Motor neuron (in vitro differentiated cells): Measurements from ENCODE around the gene NPPC. TPM values are rescaled to one million over a fixed set of nuclear protein-coding genes. Genes with fewer than 3 reads are reported as not detected.

Experiments
- ATAC-seq, 8 experiments: fragments of 200-7000 bp; cut with Tn5 transposase; replicated peaks in 6 of 8; 2 replicates each; pipeline ENCODE4 v1.8.0; 2021; ENCODE audit warnings: mild to moderate bottlenecking in 8 of 8, moderate library complexity in 8 of 8
- H3K27ac ChIP-seq, 2 donors: fragments of 250-450 bp; sonication (Bioruptor Pico); 2 replicates each; pipeline ENCODE4 v1.9.0; 2021; ENCODE audit warnings: antibody characterized with exemption in 2 of 2, mild to moderate bottlenecking in 2 of 2, moderate library complexity in 1 of 2
- H3K4me1 ChIP-seq, 2 donors: fragments of 250-450 bp; sonication (Bioruptor Pico); replicated peaks in 1 of 2; 2 replicates each; pipeline ENCODE4 v1.6.1; 2021; ENCODE audit warnings: antibody characterized with exemption in 2 of 2, mild to moderate bottlenecking in 2 of 2, moderate library complexity in 1 of 2
- H3K4me3 ChIP-seq, 5 donors: fragments of 250-450 bp; sonication (Bioruptor Pico); 2 replicates each; pipeline ENCODE4 v1.9.0; 2021; ENCODE audit warnings: antibody characterized with exemption in 5 of 5, mild to moderate bottlenecking in 5 of 5, moderate library complexity in 4 of 5
- WGBS, 10 experiments: fragments of 450-650 bp; shearing (Covaris generic); methylation state at CpG; one replicate each; pipeline ENCODE4 v1.0.0; 2022; 5-methylcytosine and 5-hydroxymethylcytosine counted together
- in situ Hi-C, 9 experiments: fragments of 400-800 bp; cut with MboI; loops; one replicate each; pipeline ENCODE4 v1.15.0; 2021; ENCODE audit warnings: low sequenced_read_pairs in 9 of 9, low pct_unique_long_range_greater_than_20kb in 2 of 9; ENCODE audit not compliant: unreplicated experiment in 9 of 9
- total RNA-seq, 8 experiments: library from RNA; unstranded; fragments of 300-600 nt; gene quantifications; 2 replicates each; pipeline versions ENCODE4 v1.2.3 to v1.2.4, GENCODE V29; 2022

NPPC gene
- total RNA-seq, 8 experiments from 2014 or later = 0.61 to 9.6 (median 3.9) TPM; not detected in 1

DNA sequence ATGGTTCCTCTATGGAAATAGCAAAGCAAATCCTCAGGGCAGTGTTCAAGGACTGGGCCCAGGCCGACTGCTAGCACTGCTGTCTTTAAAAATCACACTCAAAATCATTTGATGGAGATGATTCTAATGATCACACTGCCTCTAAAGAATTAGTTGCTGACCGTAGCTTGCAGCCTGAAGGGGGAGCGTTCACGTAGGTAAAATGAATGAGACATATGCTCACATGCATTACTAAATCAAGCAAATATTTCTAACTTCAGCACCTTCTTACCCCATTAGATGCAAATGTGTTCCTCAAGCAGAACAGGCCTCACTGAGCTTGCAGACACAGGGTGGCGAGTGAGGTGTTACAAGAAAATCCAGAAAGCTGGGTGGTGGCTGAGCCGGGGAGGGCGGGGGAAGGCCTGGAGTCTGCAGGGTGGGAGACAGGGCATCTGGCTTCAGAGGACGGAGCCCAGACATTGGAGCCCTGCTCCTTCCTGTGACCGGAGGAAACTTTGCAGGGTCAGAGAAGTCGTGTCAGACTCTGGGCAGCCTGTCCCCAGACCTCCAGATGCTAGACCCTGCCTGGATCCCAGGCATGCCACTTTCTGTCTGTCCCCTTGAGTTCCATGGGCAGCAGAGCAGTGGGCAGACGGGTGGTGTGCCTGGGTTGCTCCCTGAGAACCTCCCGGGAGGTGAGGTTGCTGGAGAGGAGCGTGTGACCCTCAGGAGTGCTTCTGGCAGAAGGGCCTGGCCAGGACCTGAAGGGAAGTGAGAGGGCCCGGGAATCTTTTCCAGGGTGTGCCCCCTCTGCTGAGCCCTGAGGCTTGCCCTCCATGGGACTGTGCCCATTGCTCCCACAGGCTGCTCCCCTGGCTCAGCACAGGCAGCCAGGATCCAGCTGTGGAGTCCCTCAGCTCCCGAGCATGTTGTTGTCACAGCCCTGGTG, 7.1 kb upstream of the NPPC start:
- in situ Hi-C loops = no loop called here

DNA sequence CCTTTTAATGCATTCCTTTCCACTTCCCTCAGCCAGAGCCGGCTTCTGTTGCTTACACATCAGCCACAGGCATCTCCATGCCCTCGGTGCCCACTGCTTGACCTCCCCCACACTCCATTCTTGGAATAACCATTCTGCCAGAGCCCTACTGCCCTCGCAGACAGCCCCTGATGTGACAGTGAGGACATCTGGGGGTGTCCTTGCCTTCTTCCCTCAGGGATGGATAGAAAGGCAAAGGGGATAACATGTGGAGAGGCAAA, 6.4 kb upstream of the NPPC start:
- H3K27ac ChIP-seq = no peak overlapping the region
- H3K4me3 ChIP-seq = no peak overlapping the region
- 67 to 100% (median 90%) methylated on average over 1 to 2 of the region's 3 CpGs; no CpG with 5 or more reads in 7 of the 10 experiments for WGBS, 10 experiments
- H3K4me1 ChIP-seq = no peaks in the 10 kb centered on the region
- in situ Hi-C loops = no loop called here
- ATAC-seq = no peak

More for the DNA sequence above, 7.1 kb upstream of the NPPC start:
- H3K4me1 ChIP-seq = no peaks in the 10 kb centered on the region
- H3K27ac ChIP-seq = no peak overlapping the region
- ATAC-seq = no peak
- H3K4me3 ChIP-seq = no peak overlapping the region
- 20 to 90% (median 69%) methylated on average over 1 to 5 of the region's 15 CpGs; no CpG with 5 or more reads in 4 of the 10 experiments for WGBS, 10 experiments

DNA sequence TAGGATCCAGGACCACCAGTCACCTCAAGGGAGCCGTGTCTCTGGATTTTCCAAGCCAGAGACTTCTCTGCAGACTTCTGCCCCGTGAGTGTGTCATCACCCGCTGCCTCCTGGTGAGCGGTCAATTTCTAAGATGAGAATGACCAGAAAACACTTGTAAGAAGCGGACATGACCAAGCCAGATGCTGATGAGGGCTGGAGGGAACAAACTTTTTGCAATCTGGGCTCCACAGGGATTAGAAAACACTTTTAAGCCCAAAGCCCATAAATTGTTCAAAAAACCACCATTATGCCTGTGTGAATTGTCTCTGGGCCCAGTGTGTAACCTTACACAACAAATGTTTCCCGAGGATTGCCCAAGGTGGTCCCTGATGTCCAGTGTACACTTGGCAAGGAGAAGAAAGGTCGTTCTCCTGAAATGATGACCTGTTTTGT, 5.3 kb upstream of the NPPC start:
- Histone ChIP-seq H3K27ac (no peak overlapping the region), H3K4me3 (no peak overlapping the region), H3K4me1 (peaks cover 0 to 4% of the 10 kb centered on the region in 2 donors)
- WGBS, 10 experiments = 17 to 100% (median 91%) methylated on average over 2 to 7 of the region's 7 CpGs
- no peak for ATAC-seq
- in situ Hi-C loops = no loop called here

DNA sequence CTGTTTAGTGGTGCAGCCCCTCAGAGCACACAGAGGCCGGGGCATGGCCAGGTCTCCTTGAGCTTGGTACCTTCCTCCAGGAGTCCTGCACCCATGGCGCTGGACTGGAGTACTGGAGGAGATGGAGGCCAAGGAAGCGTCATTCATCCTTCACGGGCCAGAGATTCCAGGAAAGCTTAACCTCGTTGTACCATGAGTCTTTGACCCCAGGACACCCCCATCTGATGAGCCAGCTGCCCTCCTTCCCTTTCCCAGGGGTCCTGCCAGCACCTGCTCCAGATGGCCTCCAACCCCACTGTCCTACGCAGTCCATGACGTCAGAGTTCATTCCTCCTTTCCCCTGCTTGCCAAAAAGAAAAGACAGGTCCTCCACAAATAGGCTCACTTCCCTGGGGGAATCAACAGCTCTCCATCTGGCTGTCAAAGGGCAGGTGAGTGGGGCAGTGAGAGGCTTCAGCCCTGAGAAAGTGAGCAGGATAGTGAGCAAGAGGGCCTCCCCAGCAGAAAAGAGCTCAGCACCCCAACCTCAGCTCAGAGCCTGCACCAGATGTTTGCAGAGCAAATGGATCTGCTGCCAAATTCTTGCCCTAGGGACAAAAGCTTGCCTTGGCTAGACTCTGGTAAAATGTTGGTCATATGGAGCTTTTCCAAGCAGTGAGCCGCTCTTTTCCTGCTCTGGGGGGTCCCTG, 4.5 kb upstream of the NPPC start:
- in situ Hi-C loops = no loop called here
- 20 to 100% (median 68%) methylated on average over 1 to 4 of the region's 8 CpGs; no CpG with 5 or more reads in 4 of the 10 experiments for WGBS, 10 experiments
- Histone ChIP-seq H3K4me3 (no peak overlapping the region), H3K27ac (no peak overlapping the region), H3K4me1 (peaks cover 0 to 4% of the 10 kb centered on the region in 2 donors)
- no peak for ATAC-seq

DNA sequence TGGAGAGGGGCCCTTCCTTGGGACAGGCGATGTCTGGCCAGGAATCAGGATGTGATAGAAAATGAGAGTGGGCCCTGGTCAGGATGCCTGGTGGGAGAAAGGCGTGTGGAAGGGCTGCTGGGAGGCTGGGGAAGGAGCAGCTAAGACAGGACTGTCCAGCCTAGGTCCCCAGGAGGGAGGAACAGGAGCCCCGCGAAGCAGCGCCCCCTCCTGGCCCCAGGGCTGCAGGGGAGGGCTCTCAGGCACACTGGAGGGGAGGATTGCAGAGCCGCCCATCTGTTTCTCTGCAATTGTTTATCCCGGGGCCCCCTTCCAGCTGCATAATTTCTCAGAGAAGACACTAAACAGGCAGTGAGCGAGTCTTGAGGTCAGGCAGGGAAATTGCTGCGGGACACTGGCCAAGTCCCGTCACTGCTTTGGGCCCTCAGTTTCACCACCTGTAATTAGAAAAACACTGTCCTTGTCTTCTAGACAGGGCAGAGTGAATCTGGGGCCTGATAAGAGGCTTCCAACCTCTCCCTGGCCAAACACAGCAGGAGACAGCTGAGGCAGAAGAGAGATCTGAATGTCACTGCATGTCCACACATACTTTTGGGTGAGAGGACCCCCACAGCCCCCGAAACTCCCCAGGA, 3.9 kb upstream of the NPPC start:
- 0 to 92% (median 41%) methylated on average over 1 to 3 of the region's 11 CpGs; no CpG with 5 or more reads in 4 of the 10 experiments for WGBS, 10 experiments
- Histone ChIP-seq H3K4me3 (no peak overlapping the region), H3K4me1 (peaks cover 0 to 4% of the 10 kb centered on the region in 2 donors), H3K27ac (no peak overlapping the region)
- ATAC-seq = peak in 3 of 8 experiments; percentile 17 to 39 (median 27)
- in situ Hi-C loops = loop anchor here in 1 of 9 experiments (10.0 kb wide), 1 partner anchor 205 kb away; no protein-coding TSS in a partner anchor

DNA sequence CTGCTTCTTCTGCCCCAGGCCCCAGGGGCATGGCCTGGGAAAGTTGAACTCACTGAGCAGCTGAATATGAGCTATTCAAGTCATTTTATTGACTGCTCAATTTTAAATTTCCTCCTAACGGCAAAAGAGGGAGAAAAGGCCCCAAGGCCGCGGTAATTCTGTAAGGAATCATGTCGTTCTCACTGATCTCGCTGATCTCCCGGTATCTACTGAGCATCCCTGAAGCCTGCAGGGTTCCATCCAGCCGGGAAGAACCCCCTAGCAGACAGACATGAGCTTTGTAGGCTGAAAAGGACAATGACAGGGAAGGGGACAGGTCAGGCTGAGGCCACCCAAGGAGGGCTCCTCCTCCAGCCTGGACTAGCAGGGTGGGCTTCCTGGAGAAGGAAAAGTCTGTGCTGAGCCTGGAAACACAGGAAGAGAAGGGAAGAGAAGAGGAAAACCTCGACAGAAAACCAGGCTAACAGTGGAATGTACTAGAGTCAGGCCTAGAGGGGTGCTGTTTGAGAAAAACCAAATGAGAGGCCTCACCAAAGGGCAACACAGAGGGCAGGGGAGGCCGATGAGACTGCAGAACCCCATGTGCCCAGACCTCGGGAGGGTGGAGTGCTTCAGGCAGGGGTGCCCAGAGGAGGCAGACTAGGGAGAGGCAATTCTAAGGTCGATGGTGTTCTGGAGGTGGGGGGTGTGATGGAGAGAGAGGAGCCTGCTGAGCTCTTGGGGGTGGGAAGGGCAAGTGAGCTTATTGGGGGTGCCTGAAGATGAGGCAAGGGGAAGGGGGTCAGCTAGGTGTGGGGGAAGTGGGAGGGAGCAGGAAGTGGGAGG, 2.9 kb upstream of the NPPC start:
- ATAC-seq = no peak
- Histone ChIP-seq H3K4me1 (peaks cover 4 to 5% of the 10 kb centered on the region in 2 donors), H3K27ac (no peak overlapping the region), H3K4me3 (no peak overlapping the region)
- WGBS, 10 experiments = 0 to 79% (median 56%) methylated on average over 3 to 5 of the region's 11 CpGs; no CpG with 5 or more reads in 3 of the 10 experiments
- in situ Hi-C loops = loop anchor here in 1 of 9 experiments (10.0 kb wide), 1 partner anchor 206 kb away; no protein-coding TSS in a partner anchor

DNA sequence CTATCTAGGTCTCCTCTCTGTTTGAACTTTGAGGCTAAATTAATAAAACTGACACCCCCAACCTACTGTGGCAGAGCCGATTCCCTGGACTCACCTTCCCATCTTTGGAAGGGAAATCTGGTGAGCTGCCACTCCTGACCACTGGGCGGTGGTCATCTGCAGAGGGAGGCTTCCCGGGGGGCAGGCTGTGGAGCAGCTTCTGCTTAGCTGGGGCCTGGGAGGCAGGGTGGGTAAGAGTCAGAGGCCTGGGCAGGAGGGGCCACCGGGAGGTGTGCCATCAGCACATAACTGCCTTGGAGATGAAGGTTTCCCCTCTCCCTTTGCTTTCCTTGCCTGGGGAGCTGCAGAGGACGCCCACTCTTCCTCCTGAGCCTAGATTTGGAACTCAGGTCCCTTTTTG, 2.3 kb upstream of the NPPC start:
- Histone ChIP-seq H3K4me1 (peaks cover 4 to 5% of the 10 kb centered on the region in 2 donors), H3K4me3 (no peak overlapping the region), H3K27ac (no peak overlapping the region)
- ATAC-seq = no peak
- WGBS, 10 experiments = 0 to 83% (median 61%) methylated on average over 1 to 3 of the region's 5 CpGs; no CpG with 5 or more reads in 4 of the 10 experiments
- in situ Hi-C loops = loop anchor here in 1 of 9 experiments (10.0 kb wide), 1 partner anchor 206 kb away; no protein-coding TSS in a partner anchor

DNA sequence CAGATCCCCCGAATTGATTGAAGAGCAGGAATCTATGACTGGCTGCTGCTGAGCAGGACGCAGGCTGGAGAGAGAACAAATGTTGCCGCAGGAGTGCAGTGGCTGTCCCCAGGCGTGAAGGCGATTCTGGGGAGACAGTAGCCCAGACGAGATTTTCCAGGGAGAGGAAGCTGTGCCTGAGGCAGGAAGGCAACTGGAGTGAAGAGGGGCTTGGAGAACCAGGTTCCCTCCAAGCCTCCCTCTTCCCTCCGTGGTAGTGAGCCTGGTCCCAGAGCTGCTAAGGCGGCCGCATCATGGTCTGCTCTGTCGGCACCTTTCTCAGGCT, 1.3 kb upstream of the NPPC start:
- no peak for ATAC-seq
- Histone ChIP-seq H3K4me1 (peaks cover 4 to 5% of the 10 kb centered on the region in 2 donors), H3K27ac (no peak overlapping the region), H3K4me3 (peak overlapping the region in 1 of 5 donors; percentile 68)
- in situ Hi-C loops = loop anchor here in 1 of 9 experiments (10.0 kb wide), 1 partner anchor 207 kb away; no protein-coding TSS in a partner anchor
- WGBS, 10 experiments = 0 to 100% (median 72%) methylated on average over 1 to 2 of the region's 10 CpGs; no CpG with 5 or more reads in 5 of the 10 experiments

DNA sequence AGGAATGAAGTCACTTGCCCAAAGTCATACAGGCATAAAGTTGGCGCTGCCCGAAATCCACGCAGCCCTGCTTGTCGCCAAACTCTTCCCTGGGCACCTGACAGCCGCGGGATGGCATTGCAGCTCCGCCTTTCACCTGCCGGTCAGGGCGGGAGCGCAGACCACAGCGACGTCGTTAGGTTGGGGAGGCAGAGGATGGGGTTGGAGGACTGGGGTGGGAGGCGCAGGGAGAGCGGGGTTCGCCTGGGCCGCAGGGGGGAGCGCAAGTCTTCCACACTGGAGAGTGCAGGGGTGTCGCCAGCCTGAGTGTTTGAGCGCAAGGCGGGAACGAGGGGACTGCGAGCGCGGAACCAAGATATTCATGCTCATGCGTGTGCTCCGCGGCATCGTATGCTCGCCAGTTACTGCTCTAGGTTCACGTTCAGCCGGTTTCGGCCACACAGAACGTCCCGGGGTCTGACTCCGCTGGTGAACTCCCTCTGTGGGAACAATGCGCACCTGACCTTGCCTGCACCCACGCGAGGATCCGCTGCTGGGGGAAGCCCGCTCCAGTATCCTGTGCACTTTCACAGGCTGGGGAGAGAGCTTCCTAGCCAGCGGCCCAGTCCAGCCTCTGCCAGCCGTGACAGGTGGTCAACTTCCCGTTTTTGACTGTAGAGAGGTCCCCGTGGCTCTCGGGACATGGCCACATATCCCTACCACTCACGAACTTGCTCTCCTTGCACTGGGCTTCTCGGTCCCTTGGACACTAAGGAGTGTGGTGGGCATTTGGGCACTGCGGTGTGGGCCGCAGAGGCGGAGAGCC, 767 bp upstream of the NPPC start:
- peak in 6 of 8 experiments; percentile 3 to 46 (median 40) for ATAC-seq
- H3K27ac ChIP-seq = no peak overlapping the region

DNA sequence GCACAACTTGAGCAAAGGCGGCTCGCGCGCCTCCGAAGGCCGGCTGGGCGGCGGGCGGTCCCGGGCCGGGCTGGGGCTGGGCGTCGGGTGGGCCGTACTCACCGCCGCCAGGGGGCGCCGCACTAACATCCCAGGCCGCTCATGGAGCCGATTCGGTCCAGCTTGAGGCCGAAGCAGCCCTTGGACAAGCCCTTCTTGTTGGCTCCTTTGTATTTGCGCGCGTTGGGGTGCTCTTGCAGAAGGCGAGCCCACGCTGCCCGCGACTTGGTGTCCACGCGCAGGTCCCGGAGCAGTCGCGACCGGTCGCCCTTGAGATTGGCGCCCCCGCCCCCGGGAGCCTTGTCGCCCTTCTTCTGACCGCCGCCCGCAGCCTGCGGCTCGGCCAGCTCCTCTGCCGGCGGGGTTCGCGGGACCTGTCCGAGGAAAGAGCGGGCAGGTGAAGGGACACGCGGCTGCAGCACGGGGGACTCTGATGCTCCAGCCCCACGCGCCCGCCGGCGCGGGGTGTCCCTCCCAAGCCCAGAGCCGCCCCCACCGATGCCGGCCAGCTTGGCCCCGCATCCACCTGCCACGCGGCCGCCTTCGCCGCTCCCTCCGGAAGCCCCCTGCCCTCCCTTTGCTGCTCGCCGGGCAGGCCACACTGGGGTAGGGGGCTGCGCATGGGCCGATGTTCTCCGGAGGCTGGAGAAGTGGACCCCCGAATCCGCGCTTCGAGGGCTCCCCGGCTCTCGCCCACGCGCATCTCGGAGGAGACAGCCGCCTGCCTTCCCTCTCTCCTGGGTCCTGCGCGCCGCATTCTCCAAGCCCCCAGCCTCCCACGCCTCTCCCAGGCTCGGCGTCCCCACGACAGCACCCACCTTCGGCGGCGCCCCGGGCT, 655 bp downstream of the NPPC start:
- peaks cover 4 to 5% of the 10 kb centered on the region in 2 donors for H3K4me1 ChIP-seq
- WGBS, 10 experiments = no CpG with 5 or more reads among the region's 96 CpGs
- in situ Hi-C loops = loop anchor here in 1 of 9 experiments (10.0 kb wide), 1 partner anchor 209 kb away; no protein-coding TSS in a partner anchor
- peak overlapping the region; percentile 51 to 68 (median 53) for H3K4me3 ChIP-seq
- ATAC-seq = peak; percentile 48 to 90 (median 54)
- peak overlapping the region in 1 of 2 donors; percentile 3 for H3K27ac ChIP-seq

More for the DNA sequence above, 767 bp upstream of the NPPC start:
- in situ Hi-C loops = loop anchor here in 1 of 9 experiments (10.0 kb wide), 1 partner anchor 208 kb away; no protein-coding TSS in a partner anchor
- Histone ChIP-seq H3K4me1 (peaks cover 4 to 5% of the 10 kb centered on the region in 2 donors), H3K4me3 (peak overlapping the region; percentile 51 to 68 (median 53))
- WGBS, 10 experiments = 0 to 53% (median 8%) methylated on average over 1 to 9 of the region's 51 CpGs; no CpG with 5 or more reads in 5 of the 10 experiments
